GM23338 (cell line): ENCODE results near the gene SNX11. TPM values are rescaled to one million over a fixed set of nuclear protein-coding genes. Genes with fewer than 3 reads are reported as not detected.

ENCODE experiments used
- ATAC-seq: fragments of 200-7000 bp; cut with Tn5 transposase; 3 replicates; pipeline ENCODE4 v1.9.1; 2020
- DNase-seq: peaks from one replicate; pipeline ENCODE4 v3.0.0-alpha.2; 2015; ENCODE audit warnings: low spot score
- H2AFZ ChIP-seq: fragments of 200-600 bp; sonication (generic); 2 replicates; pipeline ENCODE4 v1.8.0; 2016; ENCODE audit warnings: antibody characterized with exemption, mild to moderate bottlenecking, moderate library complexity
- H3F3A ChIP-seq: fragments of 200-600 bp; sonication (generic); replicated peaks from 2 replicates; pipeline ENCODE4 v1.8.0; 2017; ENCODE audit warnings: antibody characterized with exemption, mixed run types, low read depth
- H3K27ac ChIP-seq: fragments of 200-600 bp; sonication (generic); 2 replicates; pipeline ENCODE4 v1.6.1; 2016; ENCODE audit warnings: low read depth
- H3K27me3 ChIP-seq: fragments of 200-600 bp; sonication (generic); 2 replicates; pipeline ENCODE4 v1.8.0; 2016; ENCODE audit warnings: mild to moderate bottlenecking, mixed run types, moderate library complexity; ENCODE audit not compliant: insufficient read depth
- H3K36me3 ChIP-seq: fragments of 200-600 bp; sonication (generic); 2 replicates; pipeline ENCODE4 v1.8.0; 2016; ENCODE audit warnings: mild to moderate bottlenecking; ENCODE audit not compliant: insufficient read depth
- H3K4me1 ChIP-seq: fragments of 200-600 bp; sonication (generic); 2 replicates; pipeline ENCODE4 v1.8.0; 2016; ENCODE audit warnings: mild to moderate bottlenecking, moderate library complexity; ENCODE audit not compliant: insufficient read depth
- H3K4me2 ChIP-seq: fragments of 200-600 bp; sonication (generic); 2 replicates; pipeline ENCODE4 v1.7.1; 2017; ENCODE audit warnings: mixed run types
- H3K4me3 ChIP-seq: fragments of 200-600 bp; sonication (generic); 2 replicates; pipeline ENCODE4 v1.6.1; 2016; ENCODE audit warnings: mixed run types
- H3K79me2 ChIP-seq: fragments of 200-600 bp; sonication (generic); replicated peaks from 2 replicates; pipeline ENCODE4 v1.8.0; 2017; ENCODE audit warnings: mild to moderate bottlenecking; ENCODE audit not compliant: insufficient read depth
- H3K9me2 ChIP-seq: fragments of 200-600 bp; sonication (generic); 2 replicates; pipeline ENCODE4 v1.8.0; 2017; ENCODE audit not compliant: insufficient read depth
- H4K20me1 ChIP-seq: fragments of 200-600 bp; sonication (generic); replicated peaks from 2 replicates; pipeline ENCODE4 v1.8.0; 2017; ENCODE audit warnings: mild to moderate bottlenecking; ENCODE audit not compliant: insufficient read depth
- H3K27ac Mint-ChIP-seq: 2 replicates; pipeline ENCODE4 v1.8.0; 2020; ENCODE audit warnings: inconsistent platforms, mild to moderate bottlenecking, moderate library complexity, mixed read lengths
- H3K27me3 Mint-ChIP-seq: 3 replicates; pipeline ENCODE4 v1.8.0; 2022; ENCODE audit warnings: low read depth, mild to moderate bottlenecking, moderate library complexity, mixed read lengths, inconsistent platforms; ENCODE audit not compliant: insufficient read depth, poor library complexity
- H3K36me3 Mint-ChIP-seq: 3 replicates; pipeline ENCODE4 v1.8.0; 2021; ENCODE audit warnings: low read depth, mild to moderate bottlenecking, inconsistent platforms, moderate library complexity, mixed read lengths
- H3K4me1 Mint-ChIP-seq: 3 replicates; pipeline ENCODE4 v1.8.0; 2020; ENCODE audit warnings: mild to moderate bottlenecking, inconsistent platforms, mixed read lengths
- H3K4me3 Mint-ChIP-seq: 3 replicates; pipeline ENCODE4 v1.8.0; 2021; ENCODE audit warnings: moderate library complexity, mild to moderate bottlenecking, inconsistent platforms, mixed read lengths
- H3K9me3 Mint-ChIP-seq: 3 replicates; pipeline ENCODE4 v1.8.0; 2020; ENCODE audit warnings: moderate library complexity, mild to moderate bottlenecking, inconsistent platforms, mixed read lengths
- CREB1 ChIP-seq: fragments of 250-450 bp; sonication (Bioruptor Pico); IDR thresholded peaks from 2 replicates; pipeline ENCODE4 v1.5.0; 2020; ENCODE audit warnings: low read depth, mild to moderate bottlenecking, moderate library complexity
- EZH2 ChIP-seq: fragments of 200-600 bp; sonication (generic); IDR thresholded peaks from one replicate; pipeline ENCODE4 v1.8.0; 2017; ENCODE audit warnings: antibody characterized with exemption, mild to moderate bottlenecking, low read depth; ENCODE audit not compliant: unreplicated experiment
- EZH2phosphoT487 ChIP-seq: fragments of 200-600 bp; sonication (generic); IDR thresholded peaks from one replicate; pipeline ENCODE4 v1.8.1; 2018; ENCODE audit warnings: antibody characterized with exemption; ENCODE audit not compliant: unreplicated experiment
- NANOG ChIP-seq: IDR thresholded peaks from 2 replicates; pipeline ENCODE4 v1.6.1; 2016; ENCODE audit warnings: antibody characterized with exemption, borderline replicate concordance
- POLR2AphosphoS5 ChIP-seq: IDR thresholded peaks from 2 replicates; pipeline ENCODE4 v1.6.1; 2016; ENCODE audit warnings: antibody characterized with exemption, low read depth
- STAT1 ChIP-seq: IDR thresholded peaks from one replicate; pipeline ENCODE4 v1.6.1; 2016; ENCODE audit warnings: antibody characterized with exemption; ENCODE audit not compliant: unreplicated experiment
- ZNF114 ChIP-seq: fragments of 250-450 bp; sonication (Bioruptor Pico); IDR thresholded peaks from 2 replicates; pipeline ENCODE4 v1.5.0; 2020; ENCODE audit warnings: mild to moderate bottlenecking, moderate library complexity
- ZNF331 ChIP-seq: fragments of 250-450 bp; sonication (Bioruptor Pico); IDR thresholded peaks from 2 replicates; pipeline ENCODE4 v1.5.0; 2020; ENCODE audit warnings: low read depth, mild to moderate bottlenecking, moderate library complexity
- polyA plus RNA-seq: library from polyadenylated mRNA; unstranded; fragments of >200 nt; fragmentation: Nextera tagmentation; extraction: Ambion mirVana; gene quantifications from 2 replicates; pipeline ENCODE4 v1.2.1, GENCODE V29; 2016
- total RNA-seq: library from RNA; depleted of rRNA; stranded (reverse); fragments of >200 nt; shearing (Covaris generic); gene quantifications from 2 replicates; pipeline ENCODE4 v1.2.3, GENCODE V29; 2014
- TF ChIP-seq, protein P1 (sequence below): IDR thresholded peaks from 2 replicates; pipeline ENCODE4 v1.6.1; 2016; ENCODE audit warnings: antibody characterized with exemption
- TF ChIP-seq, protein P2 (sequence below): IDR thresholded peaks from one replicate; pipeline ENCODE4 v1.6.1; 2018; ENCODE audit warnings: antibody characterized with exemption; ENCODE audit not compliant: unreplicated experiment
- TF ChIP-seq, protein P3 (sequence below), 2 experiments: fragments of 200-600 bp in 1 of 2; sonication (generic) in 1 of 2; conservative IDR thresholded peaks; 2 replicates each; pipeline versions ENCODE4 v1.5.1 to v1.6.1; 2016 to 2017; ENCODE audit warnings: antibody characterized with exemption in 2 of 2, low read depth in 2 of 2, mild to moderate bottlenecking in 2 of 2, moderate library complexity in 1 of 2
- TF ChIP-seq, protein P4 (sequence below): fragments of 250-450 bp; sonication (Bioruptor Pico); IDR thresholded peaks from 2 replicates; pipeline ENCODE4 v1.5.0; 2020; ENCODE audit warnings: mild to moderate bottlenecking, moderate library complexity

Gene SNX11
- total and polyA plus RNA-seq, 2 experiments from 2014 or later: 7.9 to 16.3 TPM

DNA sequence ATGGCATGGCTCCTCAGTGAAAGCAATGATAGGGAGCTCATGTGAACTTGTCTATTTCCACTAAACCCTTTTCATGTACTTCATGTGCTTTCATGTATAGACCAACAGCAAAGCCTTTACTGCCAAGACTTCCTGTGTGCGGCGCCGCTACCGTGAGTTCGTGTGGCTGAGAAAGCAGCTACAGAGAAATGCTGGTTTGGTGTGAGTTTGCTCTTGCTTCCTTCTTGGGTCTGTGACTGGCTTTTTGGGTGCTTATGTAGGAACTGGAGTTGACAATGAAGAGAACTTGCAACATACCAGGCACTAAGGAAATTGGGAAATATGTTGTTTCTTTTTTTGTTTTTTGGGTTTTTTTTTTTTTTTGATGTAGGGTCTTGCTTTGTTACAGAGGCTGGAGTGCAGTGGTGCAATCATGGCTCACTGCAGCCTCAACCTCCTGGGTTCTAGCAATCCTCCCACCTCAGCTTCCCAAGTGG lies 5.7 kb downstream of the SNX11 start:
- Histone ChIP-seq H3K9me2 (no peaks in the 10 kb centered on the region), H3K27ac (no peak overlapping the region), H3K36me3 (peaks cover 3% of the 10 kb centered on the region; the same call in 1 of the 2 replicates), H2AFZ (no peak overlapping the region), H3K4me1 (peaks cover 15% of the 10 kb centered on the region), H3K27me3 (no peaks in the 10 kb centered on the region), H3K4me3 (no peak overlapping the region), H4K20me1 (peaks cover 16% of the 10 kb centered on the region), H3K79me2 (peaks cover 52% of the 10 kb centered on the region), H3F3A (no peaks in the 10 kb centered on the region), H3K4me2 (no peak overlapping the region)
- peaks cover 22% of the 10 kb centered on the region; the same call in 2 of the 3 replicates for H3K36me3 Mint-ChIP-seq
- H3K27ac Mint-ChIP-seq: no peak overlapping the region
- H3K4me3 Mint-ChIP-seq: no peak overlapping the region
- TF ChIP-seq, protein P1, sequence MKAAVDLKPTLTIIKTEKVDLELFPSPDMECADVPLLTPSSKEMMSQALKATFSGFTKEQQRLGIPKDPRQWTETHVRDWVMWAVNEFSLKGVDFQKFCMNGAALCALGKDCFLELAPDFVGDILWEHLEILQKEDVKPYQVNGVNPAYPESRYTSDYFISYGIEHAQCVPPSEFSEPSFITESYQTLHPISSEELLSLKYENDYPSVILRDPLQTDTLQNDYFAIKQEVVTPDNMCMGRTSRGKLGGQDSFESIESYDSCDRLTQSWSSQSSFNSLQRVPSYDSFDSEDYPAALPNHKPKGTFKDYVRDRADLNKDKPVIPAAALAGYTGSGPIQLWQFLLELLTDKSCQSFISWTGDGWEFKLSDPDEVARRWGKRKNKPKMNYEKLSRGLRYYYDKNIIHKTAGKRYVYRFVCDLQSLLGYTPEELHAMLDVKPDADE: no peak
- TF ChIP-seq, protein P2, sequence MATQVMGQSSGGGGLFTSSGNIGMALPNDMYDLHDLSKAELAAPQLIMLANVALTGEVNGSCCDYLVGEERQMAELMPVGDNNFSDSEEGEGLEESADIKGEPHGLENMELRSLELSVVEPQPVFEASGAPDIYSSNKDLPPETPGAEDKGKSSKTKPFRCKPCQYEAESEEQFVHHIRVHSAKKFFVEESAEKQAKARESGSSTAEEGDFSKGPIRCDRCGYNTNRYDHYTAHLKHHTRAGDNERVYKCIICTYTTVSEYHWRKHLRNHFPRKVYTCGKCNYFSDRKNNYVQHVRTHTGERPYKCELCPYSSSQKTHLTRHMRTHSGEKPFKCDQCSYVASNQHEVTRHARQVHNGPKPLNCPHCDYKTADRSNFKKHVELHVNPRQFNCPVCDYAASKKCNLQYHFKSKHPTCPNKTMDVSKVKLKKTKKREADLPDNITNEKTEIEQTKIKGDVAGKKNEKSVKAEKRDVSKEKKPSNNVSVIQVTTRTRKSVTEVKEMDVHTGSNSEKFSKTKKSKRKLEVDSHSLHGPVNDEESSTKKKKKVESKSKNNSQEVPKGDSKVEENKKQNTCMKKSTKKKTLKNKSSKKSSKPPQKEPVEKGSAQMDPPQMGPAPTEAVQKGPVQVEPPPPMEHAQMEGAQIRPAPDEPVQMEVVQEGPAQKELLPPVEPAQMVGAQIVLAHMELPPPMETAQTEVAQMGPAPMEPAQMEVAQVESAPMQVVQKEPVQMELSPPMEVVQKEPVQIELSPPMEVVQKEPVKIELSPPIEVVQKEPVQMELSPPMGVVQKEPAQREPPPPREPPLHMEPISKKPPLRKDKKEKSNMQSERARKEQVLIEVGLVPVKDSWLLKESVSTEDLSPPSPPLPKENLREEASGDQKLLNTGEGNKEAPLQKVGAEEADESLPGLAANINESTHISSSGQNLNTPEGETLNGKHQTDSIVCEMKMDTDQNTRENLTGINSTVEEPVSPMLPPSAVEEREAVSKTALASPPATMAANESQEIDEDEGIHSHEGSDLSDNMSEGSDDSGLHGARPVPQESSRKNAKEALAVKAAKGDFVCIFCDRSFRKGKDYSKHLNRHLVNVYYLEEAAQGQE: no peak
- no peak for TF ChIP-seq ZNF331
- no peak for TF ChIP-seq NANOG
- TF ChIP-seq, protein P3, sequence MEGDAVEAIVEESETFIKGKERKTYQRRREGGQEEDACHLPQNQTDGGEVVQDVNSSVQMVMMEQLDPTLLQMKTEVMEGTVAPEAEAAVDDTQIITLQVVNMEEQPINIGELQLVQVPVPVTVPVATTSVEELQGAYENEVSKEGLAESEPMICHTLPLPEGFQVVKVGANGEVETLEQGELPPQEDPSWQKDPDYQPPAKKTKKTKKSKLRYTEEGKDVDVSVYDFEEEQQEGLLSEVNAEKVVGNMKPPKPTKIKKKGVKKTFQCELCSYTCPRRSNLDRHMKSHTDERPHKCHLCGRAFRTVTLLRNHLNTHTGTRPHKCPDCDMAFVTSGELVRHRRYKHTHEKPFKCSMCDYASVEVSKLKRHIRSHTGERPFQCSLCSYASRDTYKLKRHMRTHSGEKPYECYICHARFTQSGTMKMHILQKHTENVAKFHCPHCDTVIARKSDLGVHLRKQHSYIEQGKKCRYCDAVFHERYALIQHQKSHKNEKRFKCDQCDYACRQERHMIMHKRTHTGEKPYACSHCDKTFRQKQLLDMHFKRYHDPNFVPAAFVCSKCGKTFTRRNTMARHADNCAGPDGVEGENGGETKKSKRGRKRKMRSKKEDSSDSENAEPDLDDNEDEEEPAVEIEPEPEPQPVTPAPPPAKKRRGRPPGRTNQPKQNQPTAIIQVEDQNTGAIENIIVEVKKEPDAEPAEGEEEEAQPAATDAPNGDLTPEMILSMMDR (conservative IDR thresholded peaks at IDR 0.05; ENCODE audit: low read depth in 2 of 2): no peak
- TF ChIP-seq POLR2AphosphoS5: no peak
- no peak for TF ChIP-seq ZNF114 (CRISPR knock-in tag)
- TF ChIP-seq EZH2phosphoT487: no peak
- TF ChIP-seq, protein P4, sequence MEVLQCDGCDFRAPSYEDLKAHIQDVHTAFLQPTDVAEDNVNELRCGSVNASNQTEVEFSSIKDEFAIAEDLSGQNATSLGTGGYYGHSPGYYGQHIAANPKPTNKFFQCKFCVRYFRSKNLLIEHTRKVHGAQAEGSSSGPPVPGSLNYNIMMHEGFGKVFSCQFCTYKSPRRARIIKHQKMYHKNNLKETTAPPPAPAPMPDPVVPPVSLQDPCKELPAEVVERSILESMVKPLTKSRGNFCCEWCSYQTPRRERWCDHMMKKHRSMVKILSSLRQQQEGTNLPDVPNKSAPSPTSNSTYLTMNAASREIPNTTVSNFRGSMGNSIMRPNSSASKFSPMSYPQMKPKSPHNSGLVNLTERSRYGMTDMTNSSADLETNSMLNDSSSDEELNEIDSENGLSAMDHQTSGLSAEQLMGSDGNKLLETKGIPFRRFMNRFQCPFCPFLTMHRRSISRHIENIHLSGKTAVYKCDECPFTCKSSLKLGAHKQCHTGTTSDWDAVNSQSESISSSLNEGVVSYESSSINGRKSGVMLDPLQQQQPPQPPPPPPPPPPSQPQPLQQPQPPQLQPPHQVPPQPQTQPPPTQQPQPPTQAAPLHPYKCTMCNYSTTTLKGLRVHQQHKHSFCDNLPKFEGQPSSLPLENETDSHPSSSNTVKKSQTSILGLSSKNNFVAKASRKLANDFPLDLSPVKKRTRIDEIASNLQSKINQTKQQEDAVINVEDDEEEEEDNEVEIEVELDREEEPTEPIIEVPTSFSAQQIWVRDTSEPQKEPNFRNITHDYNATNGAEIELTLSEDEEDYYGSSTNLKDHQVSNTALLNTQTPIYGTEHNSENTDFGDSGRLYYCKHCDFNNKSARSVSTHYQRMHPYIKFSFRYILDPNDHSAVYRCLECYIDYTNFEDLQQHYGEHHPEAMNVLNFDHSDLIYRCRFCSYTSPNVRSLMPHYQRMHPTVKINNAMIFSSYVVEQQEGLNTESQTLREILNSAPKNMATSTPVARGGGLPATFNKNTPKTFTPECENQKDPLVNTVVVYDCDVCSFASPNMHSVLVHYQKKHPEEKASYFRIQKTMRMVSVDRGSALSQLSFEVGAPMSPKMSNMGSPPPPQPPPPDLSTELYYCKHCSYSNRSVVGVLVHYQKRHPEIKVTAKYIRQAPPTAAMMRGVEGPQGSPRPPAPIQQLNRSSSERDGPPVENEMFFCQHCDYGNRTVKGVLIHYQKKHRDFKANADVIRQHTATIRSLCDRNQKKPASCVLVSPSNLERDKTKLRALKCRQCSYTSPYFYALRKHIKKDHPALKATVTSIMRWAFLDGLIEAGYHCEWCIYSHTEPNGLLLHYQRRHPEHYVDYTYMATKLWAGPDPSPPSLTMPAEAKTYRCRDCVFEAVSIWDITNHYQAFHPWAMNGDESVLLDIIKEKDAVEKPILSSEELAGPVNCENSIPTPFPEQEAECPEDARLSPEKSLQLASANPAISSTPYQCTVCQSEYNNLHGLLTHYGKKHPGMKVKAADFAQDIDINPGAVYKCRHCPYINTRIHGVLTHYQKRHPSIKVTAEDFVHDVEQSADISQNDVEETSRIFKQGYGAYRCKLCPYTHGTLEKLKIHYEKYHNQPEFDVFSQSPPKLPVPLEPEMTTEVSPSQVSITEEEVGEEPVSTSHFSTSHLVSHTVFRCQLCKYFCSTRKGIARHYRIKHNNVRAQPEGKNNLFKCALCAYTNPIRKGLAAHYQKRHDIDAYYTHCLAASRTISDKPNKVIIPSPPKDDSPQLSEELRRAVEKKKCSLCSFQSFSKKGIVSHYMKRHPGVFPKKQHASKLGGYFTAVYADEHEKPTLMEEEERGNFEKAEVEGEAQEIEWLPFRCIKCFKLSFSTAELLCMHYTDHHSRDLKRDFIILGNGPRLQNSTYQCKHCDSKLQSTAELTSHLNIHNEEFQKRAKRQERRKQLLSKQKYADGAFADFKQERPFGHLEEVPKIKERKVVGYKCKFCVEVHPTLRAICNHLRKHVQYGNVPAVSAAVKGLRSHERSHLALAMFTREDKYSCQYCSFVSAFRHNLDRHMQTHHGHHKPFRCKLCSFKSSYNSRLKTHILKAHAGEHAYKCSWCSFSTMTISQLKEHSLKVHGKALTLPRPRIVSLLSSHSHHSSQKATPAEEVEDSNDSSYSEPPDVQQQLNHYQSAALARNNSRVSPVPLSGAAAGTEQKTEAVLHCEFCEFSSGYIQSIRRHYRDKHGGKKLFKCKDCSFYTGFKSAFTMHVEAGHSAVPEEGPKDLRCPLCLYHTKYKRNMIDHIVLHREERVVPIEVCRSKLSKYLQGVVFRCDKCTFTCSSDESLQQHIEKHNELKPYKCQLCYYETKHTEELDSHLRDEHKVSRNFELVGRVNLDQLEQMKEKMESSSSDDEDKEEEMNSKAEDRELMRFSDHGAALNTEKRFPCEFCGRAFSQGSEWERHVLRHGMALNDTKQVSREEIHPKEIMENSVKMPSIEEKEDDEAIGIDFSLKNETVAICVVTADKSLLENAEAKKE (CRISPR knock-in tag): no peak
- no peak for TF ChIP-seq EZH2
- no peak for TF ChIP-seq CREB1
- no peak for TF ChIP-seq STAT1
- H3K9me3 Mint-ChIP-seq: no peaks in the 10 kb centered on the region
- DNase-seq (no peak), ATAC-seq (no peak)
- H3K27me3 Mint-ChIP-seq: peaks cover 8% of the 10 kb centered on the region
- peaks cover 12% of the 10 kb centered on the region for H3K4me1 Mint-ChIP-seq
